Vagina (tissue), 2 donors: ENCODE data around the gene DUS2. TPM values are rescaled to one million over a fixed set of nuclear protein-coding genes. Genes with fewer than 3 reads are reported as not detected.
"Not testable (repeated sequence)": the region's sequence is repeated elsewhere in the genome, so short reads cannot be mapped to it uniquely, and the experiment has no call there.

ENCODE experiments used
- DNase-seq, 2 donors: peaks; one replicate each; pipeline ENCODE4 v3.0.0-alpha.2; 2017; ENCODE audit errors: extremely low spot score in 2 of 2
- H3K27ac ChIP-seq: fragments of 200-600 bp; sonication (generic); one replicate; pipeline ENCODE4 v1.5.1; 2019
- H3K27me3 ChIP-seq: fragments of 200-600 bp; sonication (generic); one replicate; pipeline ENCODE4 v1.5.1; 2019
- H3K36me3 ChIP-seq, 2 donors: fragments of 200-600 bp; sonication (generic); one replicate each; pipeline ENCODE4 v1.5.1; 2017 to 2019
- H3K4me1 ChIP-seq: fragments of 200-600 bp; sonication (generic); one replicate; pipeline ENCODE4 v1.5.1; 2019
- H3K4me3 ChIP-seq, 2 donors: fragments of 200-600 bp; sonication (generic); 1 replicate in 1 of 2; 2 replicates in 1 of 2; pipeline ENCODE4 v1.5.1; 2016 to 2019
- H3K9me3 ChIP-seq: fragments of 200-600 bp; sonication (generic); one replicate; pipeline ENCODE4 v1.5.1; 2019
- POLR2A ChIP-seq, 2 donors: fragments of 450-650 bp; IDR thresholded peaks; one replicate each; pipeline ENCODE4 v1.6.1; 2017; ENCODE audit warnings: antibody characterized with exemption in 2 of 2, mild to moderate bottlenecking in 2 of 2, moderate library complexity in 2 of 2
- POLR2AphosphoS5 ChIP-seq, 2 donors: sonication (generic); formaldehyde crosslinking; IDR thresholded peaks; one replicate each; pipeline ENCODE4 v1.9.0; 2017; ENCODE audit warnings: antibody characterized with exemption in 2 of 2, mild to moderate bottlenecking in 2 of 2, low read depth in 1 of 2; ENCODE audit not compliant: insufficient read depth in 1 of 2
- intact Hi-C: fragments of 100-400 bp; cut with DNase I; formaldehyde crosslinking; loops from one replicate; pipeline ENCODE4 v1.15.1; 2023
- total RNA-seq: library from RNA; depleted of rRNA; stranded (reverse); fragments of >200 nt; gene quantifications from one replicate; pipeline ENCODE4 v1.2.3, GENCODE V29; 2016
- TF ChIP-seq, protein P1 (sequence below), 3 experiments: fragments of 450-650 bp in 2 of 3; fragments of 200-600 bp in 1 of 3; sonication (generic) in 1 of 3; IDR thresholded peaks; one replicate each; pipeline ENCODE4 v1.5.1; 2017 to 2019; ENCODE audit warnings: antibody characterized with exemption in 3 of 3, mild to moderate bottlenecking in 2 of 3, moderate library complexity in 2 of 3

Gene DUS2
- total RNA-seq, 1 donor from 2014 or later, result 11.5 TPM

DNA sequence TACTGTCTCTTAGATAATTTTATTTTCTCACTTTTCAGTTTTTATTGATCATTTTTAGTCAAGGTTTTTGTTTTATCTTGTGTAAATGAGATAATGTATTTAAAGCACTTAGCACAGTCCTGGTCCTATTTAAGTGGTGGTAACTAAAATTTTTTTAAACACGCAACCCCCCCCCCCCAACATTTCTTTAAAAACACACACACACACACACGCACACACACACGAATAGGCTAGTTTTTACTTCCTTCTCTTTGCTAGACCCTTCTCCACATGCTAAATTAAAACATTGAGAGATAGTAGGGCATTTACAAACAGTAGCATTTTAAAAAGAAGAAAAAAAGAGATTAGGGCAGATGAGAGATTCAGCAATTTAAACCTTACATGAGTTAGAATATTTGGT is 67.0 kb downstream of the DUS2 start:
- H3K4me1 ChIP-seq, result peaks cover 81% of the 10 kb centered on the region
- no peak overlapping the region for H3K27ac ChIP-seq
- no peaks in the 10 kb centered on the region for H3K36me3 ChIP-seq
- TF ChIP-seq, protein P1, sequence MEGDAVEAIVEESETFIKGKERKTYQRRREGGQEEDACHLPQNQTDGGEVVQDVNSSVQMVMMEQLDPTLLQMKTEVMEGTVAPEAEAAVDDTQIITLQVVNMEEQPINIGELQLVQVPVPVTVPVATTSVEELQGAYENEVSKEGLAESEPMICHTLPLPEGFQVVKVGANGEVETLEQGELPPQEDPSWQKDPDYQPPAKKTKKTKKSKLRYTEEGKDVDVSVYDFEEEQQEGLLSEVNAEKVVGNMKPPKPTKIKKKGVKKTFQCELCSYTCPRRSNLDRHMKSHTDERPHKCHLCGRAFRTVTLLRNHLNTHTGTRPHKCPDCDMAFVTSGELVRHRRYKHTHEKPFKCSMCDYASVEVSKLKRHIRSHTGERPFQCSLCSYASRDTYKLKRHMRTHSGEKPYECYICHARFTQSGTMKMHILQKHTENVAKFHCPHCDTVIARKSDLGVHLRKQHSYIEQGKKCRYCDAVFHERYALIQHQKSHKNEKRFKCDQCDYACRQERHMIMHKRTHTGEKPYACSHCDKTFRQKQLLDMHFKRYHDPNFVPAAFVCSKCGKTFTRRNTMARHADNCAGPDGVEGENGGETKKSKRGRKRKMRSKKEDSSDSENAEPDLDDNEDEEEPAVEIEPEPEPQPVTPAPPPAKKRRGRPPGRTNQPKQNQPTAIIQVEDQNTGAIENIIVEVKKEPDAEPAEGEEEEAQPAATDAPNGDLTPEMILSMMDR (IDR thresholded peaks at IDR 0.05), result no peak
- TF ChIP-seq POLR2A (IDR thresholded peaks at IDR 0.05), result no peak
- TF ChIP-seq POLR2AphosphoS5 (IDR thresholded peaks at IDR 0.05; ENCODE audit: insufficient read depth in 1 of 2, low read depth in 1 of 2), result no peak
- no peaks in the 10 kb centered on the region for H3K27me3 ChIP-seq
- H3K9me3 ChIP-seq, result no peaks in the 10 kb centered on the region
- intact Hi-C loops, result no loop called here
- no peak for DNase-seq
- H3K4me3 ChIP-seq, result no peak overlapping the region

DNA sequence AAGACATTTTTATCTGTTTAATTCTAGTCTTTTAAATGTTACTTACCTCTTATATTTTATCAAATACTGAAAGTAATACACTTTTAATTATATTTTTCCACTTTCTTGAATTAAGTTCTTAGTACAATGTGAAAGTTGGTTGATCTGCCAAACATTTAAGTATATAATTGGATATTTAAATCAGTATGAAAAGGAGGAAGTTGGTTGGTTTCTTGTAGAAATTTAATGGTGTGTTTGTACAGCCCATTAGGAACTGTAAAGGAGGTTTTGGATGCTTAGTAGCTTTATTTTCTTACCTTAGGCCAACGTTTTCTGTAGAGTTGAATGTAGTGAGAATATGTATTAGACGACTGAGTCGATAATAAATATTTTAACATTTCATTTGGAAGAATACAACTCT is 67.4 kb downstream of the DUS2 start:
- Histone ChIP-seq H3K36me3 (no peaks in the 10 kb centered on the region), H3K4me1 (peaks cover 85% of the 10 kb centered on the region), H3K4me3 (no peak overlapping the region), H3K9me3 (no peaks in the 10 kb centered on the region), H3K27ac (no peak overlapping the region), H3K27me3 (no peaks in the 10 kb centered on the region)
- TF ChIP-seq, protein P1 (IDR thresholded peaks at IDR 0.05), result no peak
- TF ChIP-seq POLR2A (IDR thresholded peaks at IDR 0.05), result no peak
- no peak for TF ChIP-seq POLR2AphosphoS5 (IDR thresholded peaks at IDR 0.05; ENCODE audit: insufficient read depth in 1 of 2, low read depth in 1 of 2)
- intact Hi-C loops, result no loop called here
- DNase-seq, result no peak

DNA sequence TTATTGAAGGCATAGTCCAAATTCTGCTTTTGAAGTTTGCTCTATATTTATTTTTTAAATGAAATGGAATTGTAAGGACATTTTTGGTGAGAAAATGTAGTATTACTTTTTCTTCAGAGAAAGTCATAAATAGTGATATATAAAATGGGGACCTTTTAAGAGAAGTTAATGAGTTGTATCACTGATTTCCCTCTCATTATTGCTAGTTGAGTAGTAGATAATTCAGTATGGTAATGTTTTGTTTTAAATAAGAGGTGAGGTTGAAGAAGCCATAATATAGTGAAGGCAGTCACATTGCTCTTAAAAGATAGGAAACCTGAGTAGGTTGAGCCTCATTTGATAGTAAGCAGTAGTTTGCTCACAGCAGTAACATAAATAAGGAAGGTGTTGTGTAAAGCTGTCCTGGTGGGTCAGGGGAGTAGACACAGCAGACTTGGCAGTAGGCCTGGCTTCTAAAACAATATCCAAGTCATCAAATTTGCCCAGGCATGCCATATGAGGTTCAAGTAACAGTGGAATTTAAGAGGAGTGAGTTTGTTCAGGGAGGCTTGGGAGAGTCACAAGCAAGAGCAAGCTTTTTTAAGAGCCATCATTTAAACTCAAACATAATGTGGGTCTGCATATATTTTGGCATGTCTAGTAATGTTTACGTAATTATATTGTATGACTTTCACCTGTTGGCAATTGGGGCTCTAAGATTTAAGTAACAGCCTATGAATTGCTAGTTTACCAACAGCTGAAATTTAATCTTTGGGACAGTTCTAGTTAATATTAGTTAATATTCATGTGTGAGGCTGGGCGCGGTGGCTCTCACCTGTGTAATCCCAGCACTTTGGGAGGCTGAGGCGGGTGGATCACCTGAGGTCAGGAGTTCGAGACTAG is 68.5 kb downstream of the DUS2 start:
- no peaks in the 10 kb centered on the region for H3K36me3 ChIP-seq
- H3K27ac ChIP-seq, result no peak overlapping the region
- no peaks in the 10 kb centered on the region for H3K9me3 ChIP-seq
- H3K27me3 ChIP-seq, result no peaks in the 10 kb centered on the region
- DNase-seq, result no peak
- intact Hi-C loops, result no loop called here
- H3K4me1 ChIP-seq, result peaks cover 91% of the 10 kb centered on the region
- TF ChIP-seq POLR2AphosphoS5 (IDR thresholded peaks at IDR 0.05; ENCODE audit: insufficient read depth in 1 of 2, low read depth in 1 of 2) (no peak), POLR2A (IDR thresholded peaks at IDR 0.05) (no peak)
- TF ChIP-seq, protein P1 (IDR thresholded peaks at IDR 0.05), result no peak
- H3K4me3 ChIP-seq, result no peak overlapping the region

DNA sequence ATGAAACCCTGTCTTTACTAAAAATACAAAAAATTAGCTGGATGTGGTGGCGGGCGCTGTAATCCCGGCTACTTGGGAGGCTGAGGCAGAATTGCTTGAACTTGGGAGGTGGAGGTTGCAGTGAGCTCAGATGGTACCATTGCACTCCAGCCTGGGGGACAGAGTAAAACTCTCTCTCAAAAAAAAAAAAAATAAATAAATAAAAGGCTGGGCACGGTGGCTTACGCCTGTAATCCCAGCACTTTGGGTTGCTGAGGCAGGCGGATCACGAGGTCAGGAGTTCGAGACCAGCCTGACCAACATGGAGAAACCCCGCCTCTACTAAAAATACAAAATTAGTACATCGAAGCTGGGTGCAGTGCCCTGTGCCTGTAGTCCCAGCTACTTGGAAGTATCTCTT is 69.2 kb downstream of the DUS2 start:
- H3K9me3 ChIP-seq, intact Hi-C loops, H3K36me3 ChIP-seq, DNase-seq, H3K27ac ChIP-seq, H3K4me3 ChIP-seq, H3K27me3 ChIP-seq: not testable (repeated sequence)
- peaks cover 90% of the 10 kb centered on the region for H3K4me1 ChIP-seq

DNA sequence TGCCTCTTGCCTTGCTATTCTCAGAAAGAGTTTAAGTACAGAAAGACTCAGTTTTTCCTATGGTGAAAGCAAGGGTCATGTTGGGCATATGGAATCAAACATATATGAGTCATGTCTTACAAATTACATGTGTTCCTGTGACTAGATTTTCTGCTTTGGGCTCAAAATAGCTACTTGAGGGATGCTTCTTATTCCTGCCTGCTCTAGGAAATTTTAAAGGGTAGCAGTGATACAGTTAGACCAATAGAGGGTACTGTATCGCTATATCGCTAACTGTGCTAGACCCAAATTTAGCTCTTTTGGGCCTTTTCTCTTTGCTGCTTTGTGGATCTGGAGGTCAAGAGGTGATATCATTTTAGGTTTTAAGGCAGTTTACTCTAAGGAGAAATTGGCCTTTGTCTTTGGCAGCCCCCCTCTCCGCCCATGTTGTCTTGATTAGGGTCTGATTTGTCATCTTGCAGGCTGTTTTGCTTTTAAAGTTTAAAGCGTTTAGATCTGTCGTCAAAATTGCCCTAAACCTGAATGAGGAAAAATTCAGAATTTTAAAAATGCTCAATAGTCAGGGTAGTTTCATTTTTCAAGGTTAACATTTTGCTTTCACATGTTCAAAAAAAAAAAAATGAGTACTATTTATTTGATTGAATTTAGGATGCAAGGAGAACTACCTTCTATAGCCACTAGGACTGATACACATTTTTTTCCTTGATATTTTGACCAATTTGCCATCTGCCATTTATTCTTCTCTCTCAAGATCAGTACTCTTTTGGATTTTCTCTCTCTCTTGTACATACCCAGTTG is 70.9 kb downstream of the DUS2 start:
- Histone ChIP-seq H3K36me3 (no peaks in the 10 kb centered on the region), H3K27ac (peak overlapping the region; percentile 20), H3K9me3 (no peaks in the 10 kb centered on the region), H3K4me1 (peaks cover 76% of the 10 kb centered on the region), H3K27me3 (no peaks in the 10 kb centered on the region), H3K4me3 (no peak overlapping the region)
- no peak for DNase-seq
- TF ChIP-seq POLR2A (IDR thresholded peaks at IDR 0.05) (no peak), POLR2AphosphoS5 (IDR thresholded peaks at IDR 0.05; ENCODE audit: insufficient read depth in 1 of 2, low read depth in 1 of 2) (no peak)
- TF ChIP-seq, protein P1 (IDR thresholded peaks at IDR 0.05), result peak in 1 of 3 experiments; percentile 30
- intact Hi-C loops, result no loop called here
